GM10847 (cell line): ENCODE data around the gene TCEAL5.

Experiments used
- POLR2A ChIP-seq: IDR thresholded peaks from 2 replicates; pipeline ENCODE4 v1.6.1; 2011; ENCODE audit not compliant: insufficient read length; ENCODE audit errors: extremely low read depth

TCEAL5 gene

GRCh38 chrX:103249805-103250204 lies 26.7 kb downstream of the TCEAL5 start:
- no peak for TF ChIP-seq POLR2A

- TF ChIP-seq POLR2A: no peak
Observed at GRCh38 chrX:103248553-103248952, 28.0 kb downstream of the TCEAL5 start.

- TF ChIP-seq POLR2A: no peak
Observed at GRCh38 chrX:103240155-103240554, 36.4 kb downstream of the TCEAL5 start.

GRCh38 chrX:103236296-103236695 lies 40.3 kb downstream of the TCEAL5 start:
- no peak for TF ChIP-seq POLR2A

- no peak for TF ChIP-seq POLR2A
Observed at GRCh38 chrX:103234869-103235268, 41.7 kb downstream of the TCEAL5 start.

GRCh38 chrX:103233263-103233662 lies 43.3 kb downstream of the TCEAL5 start:
- no peak for TF ChIP-seq POLR2A
